Kidney capillary endothelial cell (primary cell): ENCODE data around the gene TXNL1.
A peak's percentile ranks its signal among the peaks of the same experiment; 100 is the strongest.
"Not testable (repeated sequence)": the region's sequence is repeated elsewhere in the genome, so short reads cannot be mapped to it uniquely, and the experiment has no call there.

Experiments
- DNase-seq: peaks from one replicate; pipeline ENCODE4 v3.0.0-alpha.2; 2018; ENCODE audit warnings: low spot score

TXNL1 gene

GRCh38 chr18:56638232-56639103 lies at the start of gene TXNL1:
TXNL1 (minus strand) TSS chr18:56638592; CDS start chr18:56638440, 152 bp downstream.
- peak; percentile 99 for DNase-seq

DNA sequence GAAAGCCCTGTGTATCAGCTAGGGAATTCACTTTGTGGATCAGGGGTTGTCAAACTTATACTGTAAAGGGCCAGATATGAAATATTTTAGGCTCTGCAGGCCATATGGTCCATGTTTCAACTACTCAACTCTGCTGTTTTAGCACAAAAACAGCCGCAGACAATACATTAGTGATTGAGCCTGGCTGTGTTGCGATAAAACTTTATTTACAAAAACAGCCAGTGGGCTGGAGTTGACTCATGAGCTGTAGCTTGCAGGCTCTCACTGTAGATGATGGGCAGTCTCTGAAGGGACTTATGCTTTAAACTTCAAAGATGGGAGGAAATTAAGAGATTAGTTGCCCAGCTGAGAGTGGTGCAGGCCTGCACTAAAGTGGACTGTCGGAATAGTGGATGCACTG lies 45.9 kb upstream of the TXNL1 start:
- DNase-seq: no peak

DNA sequence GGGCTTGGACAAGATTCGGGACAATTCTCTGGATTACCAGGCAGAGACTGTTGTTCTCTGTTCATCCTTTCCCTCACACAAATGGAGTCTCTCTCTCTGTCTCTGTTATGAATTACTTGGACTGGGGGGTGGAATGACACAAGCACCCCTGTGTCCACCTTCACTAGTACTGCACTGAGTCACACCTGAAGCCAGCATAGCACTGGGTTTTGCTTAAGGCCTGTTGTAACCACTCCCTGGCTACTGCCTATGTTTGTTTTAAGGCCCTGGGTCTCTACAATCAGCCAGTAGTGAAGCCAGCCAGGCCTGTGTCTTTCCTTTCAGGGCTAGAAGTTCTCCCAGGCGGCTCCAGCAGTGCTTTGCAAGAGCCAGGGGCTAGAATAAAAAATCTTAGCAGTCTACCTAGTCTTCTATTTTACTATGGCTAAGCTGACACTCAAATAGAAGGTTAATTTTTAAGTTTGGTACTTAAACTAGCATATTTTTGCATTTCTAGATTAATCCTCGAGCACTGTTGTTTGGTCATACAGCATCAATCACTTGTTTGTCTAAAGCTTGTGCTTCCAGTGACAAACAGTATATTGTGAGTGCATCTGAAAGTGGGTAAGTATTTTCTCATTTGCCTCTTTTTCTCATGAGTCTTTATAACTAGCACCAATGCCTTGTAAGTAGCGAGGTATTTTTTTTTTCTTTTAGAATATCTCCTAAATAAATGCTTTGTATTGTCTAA lies 40.6 kb upstream of the TXNL1 start:
- no peak for DNase-seq

GRCh38 chr18:56676639-56677038 lies 38.2 kb upstream of the TXNL1 start:
- DNase-seq: no peak

GRCh38 chr18:56672981-56673380 lies 34.6 kb upstream of the TXNL1 start:
- no peak for DNase-seq

- peak; percentile 62 for DNase-seq
Observed at GRCh38 chr18:56672391-56672790, 34.0 kb upstream of the TXNL1 start.

GRCh38 chr18:56662902-56663301 lies 24.5 kb upstream of the TXNL1 start:
- no peak for DNase-seq

DNA sequence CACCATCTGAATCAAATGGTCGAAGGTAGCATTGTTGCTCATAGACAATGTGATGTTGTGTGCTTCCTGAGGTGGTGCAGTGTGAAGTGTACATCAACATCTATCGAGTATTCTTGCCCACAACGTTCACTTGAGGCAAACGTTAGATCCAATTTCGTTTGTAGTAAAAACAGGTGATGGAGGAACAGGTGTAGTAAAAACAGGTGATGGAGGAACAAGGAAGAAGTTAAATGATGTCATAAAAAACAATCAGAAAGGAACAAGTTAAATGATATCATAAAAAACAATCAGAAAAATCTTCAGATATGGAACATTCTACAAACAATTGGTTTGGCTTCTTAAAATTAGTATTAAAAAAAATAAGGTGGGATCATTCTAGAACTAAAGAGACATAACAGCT lies 24.1 kb upstream of the TXNL1 start:
- no peak for DNase-seq

DNA sequence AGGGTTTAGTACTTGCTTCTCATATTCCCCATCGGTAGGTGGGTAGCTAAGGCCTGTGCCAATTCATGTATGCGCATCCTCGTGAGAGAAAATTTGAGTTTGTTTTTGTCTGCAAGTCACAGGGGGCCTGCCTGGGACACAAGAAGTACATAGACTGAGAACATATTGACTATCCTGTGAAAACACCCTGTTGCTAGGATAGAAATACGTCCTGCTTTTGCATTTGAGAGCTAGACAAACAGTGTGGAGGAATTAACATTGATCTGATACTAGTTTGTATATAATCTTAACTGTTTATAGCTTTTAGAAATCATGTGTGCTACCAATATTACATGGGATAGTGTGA lies 23.6 kb upstream of the TXNL1 start:
- no peak for DNase-seq

- DNase-seq: no peak
Observed at GRCh38 chr18:56661360-56662062, 23.1 kb upstream of the TXNL1 start.

DNA sequence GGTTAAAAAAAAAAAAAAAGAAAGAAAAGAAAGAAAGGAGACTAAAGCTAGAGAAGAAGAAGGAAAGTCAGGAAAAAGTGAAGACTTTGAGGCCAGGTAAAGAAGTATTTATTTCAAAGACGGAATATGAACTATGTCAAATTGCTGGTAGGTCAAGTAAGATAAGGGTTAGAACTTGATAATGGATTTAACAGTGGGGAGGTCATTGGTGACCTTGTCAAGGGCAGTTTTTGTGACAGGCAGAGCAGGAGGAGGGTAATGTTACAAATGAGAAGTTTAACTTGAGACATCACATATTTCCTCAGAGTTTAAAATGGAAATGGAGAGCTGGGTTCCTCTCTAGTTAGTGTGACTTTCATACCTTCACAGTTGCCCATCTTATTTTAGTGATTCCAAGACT lies 22.3 kb upstream of the TXNL1 start:
- no peak for DNase-seq

- DNase-seq: no peak
Observed at GRCh38 chr18:56659111-56659510, 20.7 kb upstream of the TXNL1 start.

- no peak for DNase-seq
Observed at GRCh38 chr18:56658261-56658660, 19.9 kb upstream of the TXNL1 start.

DNA sequence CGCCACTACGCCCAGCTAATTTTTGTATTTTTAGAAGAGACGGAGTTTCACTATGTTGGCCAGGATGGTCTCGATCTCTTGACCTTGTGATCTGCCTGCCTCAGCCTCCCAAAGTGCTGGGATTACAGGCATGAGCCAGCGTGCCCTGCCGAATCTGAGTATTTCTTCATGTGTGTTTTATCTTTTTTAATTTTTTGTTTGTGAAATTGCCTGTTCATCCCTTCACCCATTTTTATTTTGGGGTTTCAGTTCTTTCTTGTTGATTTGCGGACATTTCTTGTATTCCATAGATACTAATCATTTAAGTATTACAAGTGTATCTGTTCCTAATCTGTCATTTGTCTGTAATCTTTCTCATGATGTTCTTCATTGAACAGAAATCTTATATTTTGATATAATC lies 15.9 kb upstream of the TXNL1 start:
- DNase-seq: not testable (repeated sequence)

DNA sequence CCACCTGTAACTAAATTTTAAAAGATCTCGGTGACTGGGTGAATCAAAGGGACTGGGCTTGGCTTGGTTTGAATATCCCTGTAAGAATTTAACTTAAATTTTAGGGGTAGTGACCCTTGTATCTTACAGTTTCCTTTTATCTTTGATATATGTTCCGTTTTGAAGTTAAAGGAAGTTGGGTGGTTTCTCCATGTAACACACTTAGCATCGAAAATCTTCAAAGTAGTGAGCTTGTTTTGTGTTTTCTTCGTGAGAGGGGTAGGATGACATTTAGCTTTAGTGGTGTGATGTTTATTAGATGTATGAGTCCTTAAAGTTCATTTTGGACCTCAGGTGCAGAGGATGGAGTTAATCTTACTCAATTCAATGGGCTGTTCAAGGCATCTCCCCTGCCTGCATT lies 14.4 kb upstream of the TXNL1 start:
- DNase-seq: no peak

DNA sequence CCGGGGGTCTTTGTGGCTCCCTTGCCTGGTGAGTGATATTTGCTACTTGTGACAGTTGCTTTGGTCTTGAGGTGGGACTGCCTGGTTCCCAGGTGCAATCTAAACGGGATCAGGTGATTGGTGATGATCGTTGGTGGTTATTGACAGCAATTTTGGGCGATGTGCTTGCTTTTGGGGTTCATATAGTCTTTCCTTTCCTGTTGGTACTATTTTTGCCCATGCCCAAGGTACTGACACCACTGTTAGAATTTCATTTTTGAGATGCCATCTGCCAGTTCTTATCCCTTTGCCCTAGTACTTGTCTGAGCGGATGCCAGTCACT lies 13.3 kb upstream of the TXNL1 start:
- no peak for DNase-seq

DNA sequence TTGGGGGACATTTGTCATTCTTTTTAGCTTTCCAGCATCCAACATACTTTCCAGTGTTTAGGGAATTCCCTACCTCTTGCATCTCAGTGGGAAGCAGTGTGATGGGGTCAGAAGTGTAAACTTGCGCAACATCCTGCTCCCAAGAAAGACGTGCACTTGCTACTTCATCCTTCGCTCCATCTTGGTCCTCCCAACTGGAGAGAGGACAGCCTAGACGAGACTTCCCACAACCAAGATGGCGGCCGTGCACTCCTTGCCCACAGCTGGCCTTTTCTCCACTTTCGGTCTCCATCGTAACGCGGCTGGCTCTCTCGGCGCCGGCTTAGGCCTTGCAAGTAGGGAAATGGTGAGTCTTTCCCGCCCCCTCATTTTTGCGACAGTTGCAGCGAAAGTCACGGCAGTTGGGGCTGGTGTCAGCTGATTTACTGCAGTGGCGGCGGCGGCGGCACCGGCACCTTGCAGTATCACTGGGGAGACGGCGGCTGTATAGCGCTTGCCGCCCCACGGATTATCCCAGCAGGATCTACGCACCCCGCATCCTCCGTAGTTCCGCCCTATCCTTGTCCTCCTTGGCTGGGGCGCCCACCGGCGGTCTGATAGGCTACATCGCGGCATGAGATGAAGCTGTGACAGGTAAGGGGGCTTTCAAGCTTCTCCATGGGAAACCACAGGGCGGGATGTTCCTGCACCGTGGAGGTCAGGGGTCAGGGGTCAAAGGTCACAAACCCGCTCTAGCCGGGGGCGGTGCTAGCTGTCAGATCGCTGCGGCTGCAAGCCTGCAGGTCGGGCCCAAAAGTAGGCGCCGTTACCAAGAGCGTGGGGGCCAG lies 12.8 kb upstream of the TXNL1 start, which contains the start of gene WDR7:
Gene WDR7 (plus strand): TSS at position 416 of the 827 bp plus-strand sequence. CDS start 21,157 bp downstream, outside the sequence.
- DNase-seq: peak; percentile 94

DNA sequence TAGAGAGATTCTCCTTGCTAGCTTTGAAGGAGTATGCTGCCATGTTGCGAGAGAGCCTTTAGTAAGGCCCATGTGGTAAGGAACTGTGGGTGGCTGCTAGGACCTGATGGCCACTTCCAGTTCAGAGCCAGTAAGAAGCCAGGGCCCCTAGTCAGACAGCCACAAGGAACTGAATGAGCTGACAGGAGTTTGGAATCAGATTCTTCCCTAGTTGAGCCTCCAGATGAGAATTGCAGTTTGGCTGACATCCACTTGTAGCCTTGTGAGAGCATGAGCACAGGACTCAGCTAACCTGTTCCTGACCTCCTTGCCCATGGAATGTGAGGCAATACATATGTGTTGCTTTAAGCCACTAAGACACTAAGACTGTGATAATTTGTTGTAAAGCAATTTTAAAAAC lies 11.6 kb upstream of the TXNL1 start:
- no peak for DNase-seq

DNA sequence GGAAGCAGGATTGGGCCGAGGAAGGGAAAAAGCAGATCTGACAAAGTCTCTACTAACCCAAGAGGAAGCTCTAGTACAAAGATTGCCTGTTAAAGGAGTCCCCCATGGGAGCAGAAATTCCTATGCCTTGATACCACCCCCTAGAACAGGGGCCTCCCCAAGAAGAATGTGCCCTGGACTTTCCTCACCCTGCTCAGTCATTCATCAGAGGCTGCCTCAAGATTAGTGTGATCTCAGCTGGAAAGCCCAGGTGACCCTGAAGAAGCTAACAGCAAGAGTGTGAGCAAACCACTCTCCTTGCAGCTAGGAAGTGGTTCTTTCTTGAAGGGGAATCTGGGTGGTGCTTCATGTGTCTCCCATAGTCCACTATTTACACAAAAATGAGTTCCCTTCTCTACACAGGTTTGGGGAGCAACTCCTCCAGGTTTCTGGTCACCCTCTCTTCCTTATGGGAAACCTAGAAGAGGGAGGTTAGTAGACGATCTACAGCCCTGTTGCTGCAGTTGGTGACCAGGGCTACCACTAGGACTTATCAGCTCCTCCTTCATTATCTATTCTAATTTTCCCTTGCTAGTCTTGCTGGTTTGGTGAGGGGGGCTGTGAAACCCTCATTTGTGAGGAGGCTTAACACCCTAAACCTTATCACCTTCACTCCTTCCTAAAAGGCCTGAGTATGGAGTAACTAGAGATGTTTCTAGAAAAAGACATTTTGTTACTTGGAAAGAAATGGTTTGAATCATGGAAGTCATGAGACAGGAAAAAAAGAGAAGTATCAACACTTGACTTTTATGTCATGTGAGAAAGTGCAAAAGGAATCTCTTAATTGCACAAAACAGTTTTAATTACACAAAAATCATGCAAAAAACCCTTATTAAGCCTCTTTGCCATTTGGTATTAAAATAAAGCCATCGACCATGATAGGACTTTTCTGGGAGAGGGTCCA lies 9.8 kb upstream of the TXNL1 start:
- no peak for DNase-seq

DNA sequence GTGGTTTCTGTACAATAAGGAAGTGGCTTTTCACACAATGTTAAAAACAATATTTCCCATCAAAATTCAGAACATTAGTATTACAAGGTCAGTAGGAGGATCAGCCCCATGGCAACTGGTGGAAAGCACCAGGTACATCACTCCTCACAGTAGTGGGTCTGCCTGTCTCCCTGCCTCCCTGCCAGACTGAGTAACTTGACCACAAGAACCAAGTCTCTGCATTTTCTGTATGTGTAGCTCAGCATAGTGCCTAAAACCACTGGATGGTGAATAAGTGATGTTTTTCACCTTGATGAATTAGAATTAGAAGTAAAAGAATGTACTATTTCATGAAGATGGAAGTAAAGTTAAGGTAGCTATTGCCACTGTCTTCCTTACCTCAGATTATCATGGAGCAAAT lies 8.7 kb upstream of the TXNL1 start:
- DNase-seq: no peak
